Stimulated activated naive B cell treated with anti-CD40 and anti-IgM and Interleukin-4, amounts not matched to agents 10 μg/mL and 1 μg/mL and 100 μg/mL, for 72 hours (primary cell): Measurements from ENCODE around the gene SMIM33.
A peak's percentile ranks its signal among the peaks of the same experiment; 100 is the strongest.

Experiments used
- ATAC-seq, 2 donors: fragments of 150-1000 bp; cut with Tn5 transposase; replicated peaks; 2 replicates each; pipeline ENCODE4 v1.10.0; 2021; ENCODE audit warnings: moderate library complexity in 1 of 2
- DNase-seq: peaks from one replicate; pipeline ENCODE4 v3.0.0; 2021
- H3K27ac Mint-ChIP-seq: one replicate; pipeline ENCODE4 v1.8.0; 2022; ENCODE audit warnings: mild to moderate bottlenecking, mixed read lengths
- H3K27me3 Mint-ChIP-seq, 2 donors: one replicate each; pipeline ENCODE4 v1.8.0; 2022; ENCODE audit warnings: mixed read lengths in 2 of 2
- H3K36me3 Mint-ChIP-seq, 2 donors: one replicate each; pipeline ENCODE4 v1.8.0; 2022; ENCODE audit warnings: mixed read lengths in 2 of 2, mild to moderate bottlenecking in 1 of 2
- H3K4me1 Mint-ChIP-seq, 2 donors: one replicate each; pipeline ENCODE4 v1.8.0; 2022; ENCODE audit warnings: mixed read lengths in 2 of 2, mild to moderate bottlenecking in 1 of 2
- H3K4me3 Mint-ChIP-seq, 2 donors: one replicate each; pipeline ENCODE4 v1.8.0; 2022; ENCODE audit warnings: mild to moderate bottlenecking in 2 of 2, mixed read lengths in 2 of 2, moderate library complexity in 1 of 2
- H3K9me3 Mint-ChIP-seq, 2 donors: one replicate each; pipeline ENCODE4 v1.8.0; 2022; ENCODE audit warnings: mixed read lengths in 2 of 2, mild to moderate bottlenecking in 1 of 2

The SMIM33 gene

DNA sequence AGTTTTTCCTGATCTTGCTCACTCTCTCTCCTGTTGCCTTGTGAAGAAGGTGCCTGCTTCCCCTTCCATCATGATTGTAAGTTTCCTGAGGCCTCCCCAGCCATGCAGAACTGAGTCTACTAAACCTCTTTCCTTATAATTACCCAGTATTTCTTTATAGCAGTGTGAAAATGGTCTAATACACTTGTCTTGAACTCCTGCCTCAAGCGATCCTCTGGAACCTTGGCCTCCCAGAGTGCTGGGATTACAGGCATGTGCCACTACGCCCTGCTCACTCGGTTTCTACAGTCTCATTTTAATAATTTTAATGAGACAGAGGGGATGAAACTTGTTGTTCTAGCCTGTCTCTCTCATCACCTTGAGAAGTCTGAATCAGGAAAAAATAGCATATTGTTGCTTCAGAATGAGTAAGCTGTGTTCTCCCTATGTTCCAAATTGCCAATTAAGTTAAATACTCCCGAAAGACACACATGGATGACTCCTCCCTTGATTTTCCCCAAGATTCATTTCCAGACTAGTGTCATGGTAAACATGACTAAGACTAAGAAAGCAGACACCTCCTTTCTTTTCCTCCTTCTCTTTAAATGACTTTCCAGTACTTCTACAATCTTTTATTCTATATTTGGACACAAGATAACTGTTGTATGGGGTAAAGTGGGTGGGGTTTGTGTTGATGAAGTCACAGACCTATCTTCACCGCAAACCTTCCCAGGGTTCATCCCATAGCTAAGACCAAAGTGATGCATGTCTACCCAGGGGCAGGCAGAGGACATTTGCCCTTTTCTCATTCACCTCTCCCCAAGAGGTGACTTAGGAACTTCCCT lies 23.6 kb upstream of the SMIM33 start:
- peak; percentile 46 for DNase-seq
- Mint-ChIP-seq H3K4me3 (peak overlapping the region in 1 of 2 donors; percentile 21), H3K4me1 (peaks cover 27 to 30% of the 10 kb centered on the region in 2 donors), H3K27ac (peak overlapping the region; percentile 94), H3K27me3 (peaks cover 0 to 4% of the 10 kb centered on the region in 2 donors), H3K9me3 (peaks cover 0 to 11% of the 10 kb centered on the region in 2 donors), H3K36me3 (peaks cover 0 to 11% of the 10 kb centered on the region in 2 donors)
- peak; percentile 77 to 84 for ATAC-seq

DNA sequence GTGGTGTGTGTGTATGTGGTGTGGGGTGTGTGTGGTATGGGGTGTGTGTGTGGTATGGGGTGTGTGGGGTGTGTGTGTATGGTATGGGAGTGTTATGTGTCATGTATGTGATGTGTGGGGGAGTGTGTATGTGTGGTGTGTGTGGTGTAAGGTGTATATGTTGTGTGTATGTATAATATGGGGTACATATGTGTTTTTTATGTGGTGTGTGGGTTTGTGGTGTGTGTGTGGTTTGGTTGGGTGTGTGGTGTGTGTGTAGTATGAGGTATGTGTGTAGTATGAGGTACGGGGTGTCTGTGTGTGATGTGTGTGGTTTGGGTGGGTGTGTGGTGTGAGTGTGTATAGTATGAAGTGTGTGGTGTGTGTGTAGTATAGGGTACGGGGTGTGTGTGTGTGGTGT lies 19.6 kb upstream of the SMIM33 start:
- peaks cover 0 to 11% of the 10 kb centered on the region in 2 donors for H3K36me3 Mint-ChIP-seq
- H3K9me3 Mint-ChIP-seq: peaks cover 2 to 11% of the 10 kb centered on the region in 2 donors
- H3K4me1 Mint-ChIP-seq: peaks cover 39 to 45% of the 10 kb centered on the region in 2 donors
- H3K27me3 Mint-ChIP-seq: no peaks in the 10 kb centered on the region
- ATAC-seq (no peak), DNase-seq (no peak)
- no peak overlapping the region for H3K4me3 Mint-ChIP-seq
- no peak overlapping the region for H3K27ac Mint-ChIP-seq

DNA sequence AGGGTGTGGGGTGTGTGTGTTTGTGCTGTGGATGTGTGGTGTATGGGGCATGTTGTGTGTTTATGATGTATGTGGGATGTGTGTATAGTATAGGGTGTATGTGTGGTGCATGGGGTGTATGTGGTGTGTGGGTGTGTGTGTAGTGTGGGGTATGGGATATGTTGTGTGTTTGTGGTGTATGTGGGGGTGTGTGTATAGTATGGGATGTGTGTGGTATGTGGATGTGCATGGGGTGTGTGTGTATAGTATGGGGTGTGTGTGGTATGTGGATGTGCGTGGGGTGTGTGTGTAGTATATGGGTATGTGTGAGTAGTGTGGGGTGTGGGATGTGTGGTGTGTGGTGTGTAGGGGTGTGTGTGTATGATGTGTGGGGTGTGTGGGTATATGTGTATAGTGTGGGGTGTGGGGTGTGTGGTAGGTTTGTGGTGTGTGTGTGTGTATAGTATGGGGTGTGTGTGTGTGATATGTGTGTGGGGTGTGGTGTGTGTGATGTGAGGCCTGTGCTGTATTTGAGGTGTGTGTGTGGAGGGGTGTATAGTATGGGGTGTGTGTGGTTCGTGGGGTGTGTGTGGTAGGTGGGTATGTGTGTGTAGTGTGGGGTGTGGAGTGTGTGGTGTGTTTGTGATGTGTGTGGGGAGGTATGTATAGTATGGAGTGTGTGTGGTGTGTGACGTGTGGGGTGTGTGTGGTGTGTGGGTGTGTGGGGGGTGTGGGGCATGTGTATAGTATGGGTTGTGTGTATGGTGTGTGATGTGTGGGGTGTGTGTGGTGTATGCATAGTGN lies 18.7 kb upstream of the SMIM33 start:
- H3K4me3 Mint-ChIP-seq: no peak overlapping the region
- peaks cover 35 to 37% of the 10 kb centered on the region in 2 donors for H3K4me1 Mint-ChIP-seq
- no peaks in the 10 kb centered on the region for H3K27me3 Mint-ChIP-seq
- peaks cover 2 to 8% of the 10 kb centered on the region in 2 donors for H3K9me3 Mint-ChIP-seq
- no peak overlapping the region for H3K27ac Mint-ChIP-seq
- no peak for ATAC-seq
- H3K36me3 Mint-ChIP-seq: peaks cover 0 to 5% of the 10 kb centered on the region in 2 donors
- DNase-seq: no peak

DNA sequence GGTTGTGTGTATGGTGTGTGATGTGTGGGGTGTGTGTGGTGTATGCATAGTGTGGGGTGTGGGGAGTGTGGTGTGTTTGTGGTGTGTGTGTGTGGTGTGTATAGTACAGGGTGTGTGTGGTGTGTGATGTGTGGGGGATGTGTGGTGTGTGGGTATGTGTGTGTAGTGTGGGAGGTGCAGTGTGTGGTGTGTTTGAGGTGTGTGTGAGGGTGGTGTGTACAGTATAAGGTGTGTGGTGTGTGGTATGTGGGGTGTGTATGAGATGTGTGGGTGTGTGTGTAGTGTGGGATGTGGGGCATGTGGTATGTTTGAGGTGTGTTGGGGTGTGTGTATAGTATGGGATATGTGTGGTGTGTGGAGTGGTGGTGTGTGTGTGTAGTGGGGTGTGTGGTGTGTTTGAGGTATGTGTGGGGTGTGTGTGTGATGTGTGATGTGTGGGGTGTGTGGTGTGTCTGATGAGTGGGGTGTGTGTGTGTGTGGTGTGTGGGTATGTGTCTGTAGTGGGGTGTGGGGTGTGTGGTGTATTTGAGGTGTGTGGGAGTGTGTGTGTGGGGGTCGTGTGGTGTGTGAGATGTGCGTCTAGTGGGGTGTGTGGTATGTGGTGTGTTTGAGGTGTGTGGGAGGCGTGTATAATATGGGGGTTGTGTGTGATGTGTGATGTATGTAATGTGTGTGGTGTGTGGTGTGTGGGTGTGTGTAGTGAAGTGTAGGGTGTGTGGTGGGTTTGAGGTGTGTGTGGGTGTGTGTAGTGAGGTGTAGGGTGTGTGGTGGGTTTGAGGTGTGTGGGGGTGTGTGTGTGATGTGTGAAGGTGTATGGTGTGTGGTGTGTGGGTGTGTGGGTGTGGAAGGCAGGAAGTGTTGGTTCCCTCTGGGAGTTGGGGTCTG lies 16.9 kb upstream of the SMIM33 start:
- H3K9me3 Mint-ChIP-seq: peaks cover 0 to 2% of the 10 kb centered on the region in 2 donors
- peak overlapping the region; percentile 27 for H3K27ac Mint-ChIP-seq
- peaks cover 24% of the 10 kb centered on the region in 2 donors for H3K4me1 Mint-ChIP-seq
- H3K36me3 Mint-ChIP-seq: no peaks in the 10 kb centered on the region
- no peak overlapping the region for H3K4me3 Mint-ChIP-seq
- DNase-seq (peak; percentile 23), ATAC-seq (peak; percentile 44 to 58)
- H3K27me3 Mint-ChIP-seq: no peaks in the 10 kb centered on the region

DNA sequence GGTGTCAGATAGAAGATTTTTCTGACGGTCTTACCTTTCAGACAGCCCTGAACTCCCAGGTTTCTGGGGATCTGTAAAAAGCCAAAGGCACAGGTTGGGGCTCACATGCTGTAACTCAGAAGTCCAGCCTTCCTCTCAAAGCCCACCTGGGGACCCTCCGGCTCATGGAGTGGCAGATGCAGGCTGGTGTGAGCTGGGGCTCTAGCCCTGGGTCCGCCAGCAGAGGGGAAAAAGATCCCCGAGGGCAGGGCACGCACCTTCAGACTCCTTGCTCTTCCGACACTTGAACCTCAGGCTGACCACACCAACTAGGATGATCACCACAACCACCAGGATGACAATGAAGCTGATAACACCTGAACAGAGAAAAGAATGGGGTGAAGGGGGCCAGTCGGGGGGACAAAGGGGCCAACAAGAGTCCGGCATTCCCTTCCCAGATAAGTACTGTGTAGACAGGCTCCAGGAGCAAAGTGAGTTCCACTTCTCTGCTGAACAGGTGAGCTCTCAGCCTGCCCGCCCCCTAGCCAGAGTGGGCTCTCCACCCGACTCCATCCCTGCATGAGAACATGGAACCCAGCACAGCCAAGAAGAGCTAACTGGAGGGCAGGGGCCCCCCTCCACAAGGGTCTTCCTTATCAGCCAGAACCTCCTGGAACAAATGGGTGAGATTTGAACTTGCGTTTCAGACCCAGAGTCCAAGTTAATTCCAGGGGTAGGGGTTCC lies 16.1 kb upstream of the SMIM33 start:
- Mint-ChIP-seq H3K27me3 (no peaks in the 10 kb centered on the region), H3K9me3 (peaks cover 0 to 2% of the 10 kb centered on the region in 2 donors), H3K27ac (peak overlapping the region; percentile 14), H3K36me3 (no peaks in the 10 kb centered on the region), H3K4me3 (no peak overlapping the region), H3K4me1 (peaks cover 25 to 26% of the 10 kb centered on the region in 2 donors)
- DNase-seq: no peak
- ATAC-seq: no peak

DNA sequence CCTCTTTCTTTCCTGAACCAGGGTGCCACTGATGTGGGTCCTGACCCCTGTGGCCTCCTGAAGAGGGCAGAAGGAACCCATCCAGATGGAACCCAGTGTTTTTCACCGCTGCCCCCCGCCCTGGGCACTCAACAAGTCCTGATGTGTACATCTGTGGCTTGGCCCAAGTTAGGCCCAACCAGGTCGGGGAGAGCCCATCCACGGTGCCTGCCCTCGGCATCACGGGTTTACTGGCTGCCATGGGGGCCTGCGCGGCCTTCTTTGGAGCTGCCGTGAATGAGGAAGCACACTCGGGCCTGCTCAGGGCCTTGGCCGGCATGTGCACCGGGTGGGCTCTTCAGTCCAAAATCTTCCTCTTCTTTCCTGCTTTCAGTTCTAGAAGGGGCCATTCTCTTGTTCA lies 14.0 kb upstream of the SMIM33 start:
- Mint-ChIP-seq H3K4me1 (peaks cover 25 to 26% of the 10 kb centered on the region in 2 donors), H3K27ac (no peak overlapping the region), H3K4me3 (no peak overlapping the region), H3K36me3 (no peaks in the 10 kb centered on the region), H3K27me3 (no peaks in the 10 kb centered on the region), H3K9me3 (peaks cover 0 to 2% of the 10 kb centered on the region in 2 donors)
- DNase-seq: no peak
- no peak for ATAC-seq

DNA sequence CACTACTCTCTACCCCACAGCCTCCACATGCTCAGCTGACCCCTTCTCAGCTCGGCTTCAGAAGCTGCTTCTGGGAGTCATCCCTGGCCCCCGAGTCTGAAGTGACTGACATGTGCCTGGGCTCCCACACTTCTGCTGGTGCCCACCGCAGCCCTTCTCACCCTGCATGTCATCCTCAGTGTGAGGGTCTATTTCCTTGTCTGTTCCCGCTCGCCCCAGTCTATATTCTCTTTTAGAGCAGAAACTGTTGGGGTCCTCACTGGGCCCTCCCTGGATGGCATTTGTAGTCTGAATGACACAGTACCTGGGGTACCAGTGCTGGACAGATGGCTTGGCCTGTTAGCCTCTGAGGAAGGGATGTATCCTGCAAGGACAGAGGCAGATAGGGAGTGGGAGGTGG lies 13.6 kb upstream of the SMIM33 start:
- Mint-ChIP-seq H3K4me1 (peaks cover 25 to 26% of the 10 kb centered on the region in 2 donors), H3K9me3 (peaks cover 0 to 2% of the 10 kb centered on the region in 2 donors), H3K27me3 (no peaks in the 10 kb centered on the region), H3K27ac (no peak overlapping the region), H3K4me3 (no peak overlapping the region), H3K36me3 (no peaks in the 10 kb centered on the region)
- ATAC-seq (no peak), DNase-seq (no peak)

DNA sequence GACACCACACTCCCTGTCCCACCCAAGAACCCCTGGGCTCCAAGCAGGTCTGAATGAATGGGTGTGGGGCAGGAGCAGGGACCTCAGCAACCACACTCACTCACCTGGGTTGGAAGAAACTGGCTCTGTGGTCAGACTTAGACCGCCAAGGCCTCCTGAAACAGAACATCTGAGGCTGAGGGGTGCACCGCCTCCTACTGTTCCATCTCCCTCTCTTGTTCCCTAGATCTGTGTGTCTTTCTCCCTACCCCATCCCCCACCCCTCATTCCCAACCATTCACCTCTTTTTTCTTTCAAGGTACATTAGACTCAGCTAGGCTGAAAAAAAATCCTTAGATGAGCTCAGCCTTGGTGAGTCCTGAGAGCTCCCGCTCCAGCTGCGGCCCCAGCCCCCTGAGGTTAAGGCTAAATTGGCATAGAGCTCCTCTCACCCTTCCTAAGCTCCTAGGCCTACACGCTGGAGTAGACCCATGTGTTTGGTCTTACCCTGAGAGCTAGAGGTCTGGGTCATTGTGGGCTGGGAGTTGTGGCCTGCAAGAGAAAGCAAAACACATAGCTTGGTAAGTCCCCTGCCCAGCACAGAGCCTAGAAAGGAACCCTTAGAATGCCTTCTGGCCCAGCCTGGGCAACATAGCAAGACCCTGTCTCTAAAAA lies 13.0 kb upstream of the SMIM33 start:
- peaks cover 0 to 2% of the 10 kb centered on the region in 2 donors for H3K9me3 Mint-ChIP-seq
- DNase-seq (no peak), ATAC-seq (no peak)
- no peaks in the 10 kb centered on the region for H3K27me3 Mint-ChIP-seq
- H3K4me3 Mint-ChIP-seq: no peak overlapping the region
- peaks cover 25 to 26% of the 10 kb centered on the region in 2 donors for H3K4me1 Mint-ChIP-seq
- H3K36me3 Mint-ChIP-seq: no peaks in the 10 kb centered on the region
- H3K27ac Mint-ChIP-seq: no peak overlapping the region

DNA sequence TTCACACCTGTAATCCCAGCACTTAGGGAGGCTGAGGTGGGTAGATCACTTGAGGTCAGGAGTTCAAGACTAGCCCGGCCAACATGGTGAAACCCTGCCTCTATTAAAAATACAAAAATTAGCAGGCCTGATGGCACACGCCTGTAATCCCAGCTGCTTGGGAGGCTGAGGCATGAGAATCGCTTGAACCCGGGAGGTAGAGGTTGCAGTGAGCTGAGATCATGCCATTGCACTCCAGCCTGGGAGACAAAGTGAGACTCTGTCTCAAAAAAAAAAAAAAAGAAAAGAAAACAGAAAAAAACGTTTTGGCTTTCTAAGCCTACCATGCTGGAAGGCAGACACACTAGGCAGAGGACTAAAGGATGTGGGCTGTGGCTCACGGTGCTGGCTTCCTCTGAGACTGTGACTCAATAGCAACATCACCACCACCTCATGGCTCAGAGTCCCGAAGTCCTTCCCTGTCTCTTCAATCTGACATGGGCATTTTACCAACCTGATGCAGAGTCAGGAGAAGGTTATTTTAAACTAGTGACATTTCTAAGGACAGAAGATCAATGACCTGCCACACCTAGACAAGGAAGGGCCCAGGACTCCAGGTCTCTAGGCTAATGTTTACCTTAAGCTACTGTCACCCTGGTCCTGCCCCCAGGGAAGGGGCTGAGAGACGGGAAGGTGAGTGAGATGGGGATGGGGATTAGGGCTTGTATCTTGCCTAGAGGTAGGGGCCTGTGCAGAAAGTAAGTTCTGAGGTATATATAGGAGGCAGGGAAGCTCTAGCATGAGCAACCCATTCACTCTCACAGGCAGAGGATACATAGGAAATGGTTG lies 12.0 kb upstream of the SMIM33 start:
- Mint-ChIP-seq H3K27me3 (no peaks in the 10 kb centered on the region), H3K9me3 (no peaks in the 10 kb centered on the region), H3K36me3 (no peaks in the 10 kb centered on the region), H3K4me1 (peaks cover 21 to 22% of the 10 kb centered on the region in 2 donors), H3K27ac (no peak overlapping the region), H3K4me3 (no peak overlapping the region)
- DNase-seq: no peak
- peak; percentile 73 to 85 for ATAC-seq

DNA sequence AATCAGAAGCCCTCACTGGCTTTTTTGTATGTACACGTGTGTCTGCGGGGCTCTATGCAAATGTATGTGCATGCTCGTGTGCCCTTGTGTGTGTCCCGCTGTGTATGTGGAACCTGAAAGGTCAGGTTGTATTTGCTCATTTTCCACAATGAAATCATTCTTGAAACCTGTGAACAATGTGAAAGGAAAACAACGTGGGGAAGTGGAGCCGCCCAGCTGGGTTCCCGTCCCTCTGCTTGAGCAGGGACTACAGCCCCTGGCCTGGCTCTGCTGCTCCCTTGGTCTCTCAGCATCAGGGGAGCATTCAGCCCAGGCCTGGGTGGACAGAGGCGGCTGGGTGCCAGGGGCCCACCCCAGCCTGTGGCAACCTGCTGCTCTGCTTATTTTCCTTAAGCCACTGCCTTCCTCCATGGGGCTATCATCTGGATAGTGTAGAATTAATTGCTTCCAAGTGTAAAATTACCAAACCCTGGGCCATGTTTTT lies 11.3 kb upstream of the SMIM33 start:
- no peak overlapping the region for H3K27ac Mint-ChIP-seq
- H3K4me1 Mint-ChIP-seq: peaks cover 14 to 15% of the 10 kb centered on the region in 2 donors
- ATAC-seq: peak in 1 of 2 donors; percentile 37

DNA sequence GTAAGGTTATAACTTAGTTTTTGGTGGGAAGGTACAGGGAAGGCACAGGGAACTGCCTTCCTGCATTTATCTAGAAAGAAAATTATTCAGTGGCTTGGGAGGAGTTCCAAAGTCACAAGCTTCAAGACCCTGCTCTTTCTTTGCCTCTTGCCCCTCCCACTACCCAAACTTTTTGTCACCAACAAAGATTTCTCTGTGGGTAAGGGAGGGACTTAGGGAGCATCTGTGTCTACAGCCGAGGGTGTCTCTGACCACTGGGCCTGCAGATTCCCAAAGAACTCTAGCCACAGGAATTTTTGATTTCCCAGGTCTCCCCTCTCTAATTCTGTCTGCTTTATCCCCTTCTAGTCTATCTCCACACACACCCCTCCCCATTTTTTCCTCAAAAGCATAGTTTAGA lies 10.3 kb upstream of the SMIM33 start:
- Mint-ChIP-seq H3K27me3 (no peaks in the 10 kb centered on the region), H3K36me3 (no peaks in the 10 kb centered on the region), H3K4me1 (peaks cover 6 to 10% of the 10 kb centered on the region in 2 donors), H3K9me3 (no peaks in the 10 kb centered on the region), H3K27ac (no peak overlapping the region), H3K4me3 (no peak overlapping the region)
- ATAC-seq (no peak), DNase-seq (no peak)

More for the DNA sequence above, 11.3 kb upstream of the SMIM33 start:
- Mint-ChIP-seq H3K27me3 (no peaks in the 10 kb centered on the region), H3K9me3 (no peaks in the 10 kb centered on the region), H3K36me3 (no peaks in the 10 kb centered on the region), H3K4me3 (no peak overlapping the region)
- no peak for DNase-seq

DNA sequence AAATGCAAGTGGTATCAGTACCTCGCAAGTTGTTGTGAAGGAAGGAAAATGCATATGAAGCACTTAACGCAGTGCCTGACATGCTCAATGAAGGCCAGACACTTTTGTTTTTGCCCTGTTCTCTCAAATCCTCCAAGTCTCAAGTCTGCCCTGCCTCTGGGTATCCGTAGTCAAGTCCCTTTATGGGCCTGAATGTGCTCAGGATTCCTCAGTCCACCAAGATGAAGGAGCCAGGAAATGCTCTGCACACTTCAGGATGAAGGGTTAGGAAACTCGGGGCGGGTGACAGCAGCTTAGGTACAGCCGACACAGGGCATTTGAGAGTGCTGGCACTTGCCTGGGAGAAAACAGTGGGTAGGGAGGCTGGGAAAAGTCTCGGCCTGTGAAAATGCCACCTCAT lies 9.6 kb upstream of the SMIM33 start:
- no peak overlapping the region for H3K4me3 Mint-ChIP-seq
- no peaks in the 10 kb centered on the region for H3K9me3 Mint-ChIP-seq
- H3K27me3 Mint-ChIP-seq: no peaks in the 10 kb centered on the region
- ATAC-seq: no peak
- peaks cover 6 to 10% of the 10 kb centered on the region in 2 donors for H3K4me1 Mint-ChIP-seq
- H3K27ac Mint-ChIP-seq: no peak overlapping the region
- no peak for DNase-seq
- H3K36me3 Mint-ChIP-seq: no peaks in the 10 kb centered on the region
